Right kidney (tissue), 1 donor: ENCODE data around the gene AXDND1.
"Not testable (repeated sequence)": the region's sequence is repeated elsewhere in the genome, so short reads cannot be mapped to it uniquely, and the experiment has no call there.

ENCODE experiments used
- DNase-seq: peaks from one replicate; pipeline ENCODE4 v3.0.0-alpha.2; 2016

The AXDND1 gene

GRCh38 chr1:179361631-179362030 is 4.1 kb upstream of the AXDND1 start:
- not testable (repeated sequence) for DNase-seq

GRCh38 chr1:179366093-179366800 is 476 bp downstream of the AXDND1 start:
- DNase-seq: no peak

GRCh38 chr1:179369751-179370341 is 4.1 kb downstream of the AXDND1 start:
- DNase-seq: peak; percentile 9

- no peak for DNase-seq
Measured at GRCh38 chr1:179372160-179372559, 6.4 kb downstream of the AXDND1 start.

- no peak for DNase-seq
Measured at GRCh38 chr1:179376223-179376622, 10.5 kb downstream of the AXDND1 start.

- no peak for DNase-seq
Measured at GRCh38 chr1:179380299-179380698, 14.5 kb downstream of the AXDND1 start.

- no peak for DNase-seq
Measured at GRCh38 chr1:179384027-179384426, 18.3 kb downstream of the AXDND1 start.

GRCh38 chr1:179385510-179385909 is 19.7 kb downstream of the AXDND1 start:
- no peak for DNase-seq

- no peak for DNase-seq
Measured at GRCh38 chr1:179393721-179394120, 27.9 kb downstream of the AXDND1 start.

- DNase-seq: not testable (repeated sequence)
Measured at GRCh38 chr1:179399399-179399798, 33.6 kb downstream of the AXDND1 start.

- DNase-seq: not testable (repeated sequence)
Measured at GRCh38 chr1:179417760-179418159, 52.0 kb downstream of the AXDND1 start.

GRCh38 chr1:179418706-179419105 is 52.9 kb downstream of the AXDND1 start:
- not testable (repeated sequence) for DNase-seq

GRCh38 chr1:179424610-179425009 is 58.8 kb downstream of the AXDND1 start:
- DNase-seq: no peak

- no peak for DNase-seq
Measured at GRCh38 chr1:179425186-179425585, 59.4 kb downstream of the AXDND1 start.

- DNase-seq: no peak
Measured at GRCh38 chr1:179437171-179437570, 71.4 kb downstream of the AXDND1 start.

GRCh38 chr1:179439646-179440045 is 73.9 kb downstream of the AXDND1 start:
- not testable (repeated sequence) for DNase-seq

GRCh38 chr1:179440301-179440700 is 74.5 kb downstream of the AXDND1 start:
- DNase-seq: not testable (repeated sequence)

- no peak for DNase-seq
Measured at GRCh38 chr1:179440971-179441370, 75.2 kb downstream of the AXDND1 start.

GRCh38 chr1:179441501-179441900 is 75.7 kb downstream of the AXDND1 start:
- no peak for DNase-seq

GRCh38 chr1:179442846-179443245 is 77.1 kb downstream of the AXDND1 start:
- DNase-seq: not testable (repeated sequence)

GRCh38 chr1:179445593-179445992 is 79.8 kb downstream of the AXDND1 start:
- DNase-seq: no peak

GRCh38 chr1:179447489-179447888 is 81.7 kb downstream of the AXDND1 start:
- no peak for DNase-seq

GRCh38 chr1:179448437-179449149 is 82.8 kb downstream of the AXDND1 start:
- no peak for DNase-seq
